ENCODE results near the gene PCSK4. TPM values are rescaled to one million over a fixed set of nuclear protein-coding genes. Genes with fewer than 3 reads are reported as not detected.

The PCSK4 gene
- total RNA-seq, 4 donors from 2014 or later, result 2.6 to 11.9 (median 7.5) TPM

DNA sequence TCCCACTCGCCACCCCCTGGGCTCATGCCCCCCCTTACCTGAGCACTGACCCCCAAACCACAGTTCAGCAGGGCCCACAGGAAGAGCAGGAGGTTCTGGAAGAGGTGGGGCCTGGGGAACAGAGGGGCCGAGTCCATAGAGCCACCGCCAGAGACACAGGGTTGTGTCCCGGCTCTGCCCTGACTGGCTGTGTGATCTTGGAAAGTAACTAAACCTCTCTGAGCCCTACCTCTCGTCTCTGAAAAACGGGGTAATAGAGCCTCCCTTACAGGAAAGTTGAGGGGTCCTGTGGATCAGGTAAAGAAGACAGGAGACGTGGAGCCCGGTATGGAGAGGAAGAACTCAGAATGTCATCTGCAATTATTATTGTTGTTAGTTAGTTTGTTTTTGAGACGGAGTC lies 20.7 kb upstream of the PCSK4 start:
- Histone ChIP-seq H3K9me3 (no peaks in the 10 kb centered on the region), H3K27ac (no peak overlapping the region), H3K36me3 (no peaks in the 10 kb centered on the region), H3K27me3 (peaks cover 47% of the 10 kb centered on the region), H3K4me1 (peaks cover 5 to 25% (median 13%) of the 10 kb centered on the region in 4 donors), H3K4me3 (no peak overlapping the region)
- intact Hi-C loops (cut with DNase I; ENCODE audit: low total_unique reads) (no loop called here), in situ Hi-C loops (cut with MboI; ENCODE audit: low pct_ligation_motif_present in 1 of 4, low pct_unique_long_range_greater_than_20kb in 1 of 4, low sequenced_read_pairs in 3 of 4) (no loop called here)
- DNase-seq, result no peak
- TF ChIP-seq EP300 (IDR thresholded peaks at IDR 0.05; ENCODE audit: low read depth) (no peak), POLR2A (IDR thresholded peaks at IDR 0.05) (no peak), POLR2AphosphoS5 (IDR thresholded peaks at IDR 0.05) (no peak)
- TF ChIP-seq, protein P1, sequence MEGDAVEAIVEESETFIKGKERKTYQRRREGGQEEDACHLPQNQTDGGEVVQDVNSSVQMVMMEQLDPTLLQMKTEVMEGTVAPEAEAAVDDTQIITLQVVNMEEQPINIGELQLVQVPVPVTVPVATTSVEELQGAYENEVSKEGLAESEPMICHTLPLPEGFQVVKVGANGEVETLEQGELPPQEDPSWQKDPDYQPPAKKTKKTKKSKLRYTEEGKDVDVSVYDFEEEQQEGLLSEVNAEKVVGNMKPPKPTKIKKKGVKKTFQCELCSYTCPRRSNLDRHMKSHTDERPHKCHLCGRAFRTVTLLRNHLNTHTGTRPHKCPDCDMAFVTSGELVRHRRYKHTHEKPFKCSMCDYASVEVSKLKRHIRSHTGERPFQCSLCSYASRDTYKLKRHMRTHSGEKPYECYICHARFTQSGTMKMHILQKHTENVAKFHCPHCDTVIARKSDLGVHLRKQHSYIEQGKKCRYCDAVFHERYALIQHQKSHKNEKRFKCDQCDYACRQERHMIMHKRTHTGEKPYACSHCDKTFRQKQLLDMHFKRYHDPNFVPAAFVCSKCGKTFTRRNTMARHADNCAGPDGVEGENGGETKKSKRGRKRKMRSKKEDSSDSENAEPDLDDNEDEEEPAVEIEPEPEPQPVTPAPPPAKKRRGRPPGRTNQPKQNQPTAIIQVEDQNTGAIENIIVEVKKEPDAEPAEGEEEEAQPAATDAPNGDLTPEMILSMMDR (IDR thresholded peaks at IDR 0.05), result no peak
- WGBS, 2 donors (ENCODE audit: low coverage in 1 of 2), result 27 to 80% methylated on average over 1 to 9 of the region's 9 CpGs

DNA sequence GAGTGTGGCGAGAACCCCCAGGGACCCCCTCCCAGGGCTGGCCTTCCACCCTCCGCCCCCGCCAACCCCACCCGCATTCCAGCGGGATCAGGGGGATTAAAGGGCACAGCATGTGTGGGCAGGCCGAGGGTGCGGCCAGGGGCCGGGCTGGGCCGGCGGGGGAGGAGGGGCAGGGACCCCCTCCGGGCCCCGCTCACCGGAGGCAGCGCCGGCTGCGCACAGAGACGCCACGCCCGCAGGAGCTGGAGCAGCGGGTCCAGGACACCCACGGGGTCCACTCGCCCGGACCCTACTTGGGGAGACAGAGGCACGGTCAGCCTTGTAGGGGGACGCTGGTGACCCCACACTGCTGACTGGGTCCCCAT lies 20.3 kb upstream of the PCSK4 start:
- no peak overlapping the region for H3K4me3 ChIP-seq
- no peak for DNase-seq
- in situ Hi-C loops (cut with MboI; ENCODE audit: low pct_ligation_motif_present in 1 of 4, low pct_unique_long_range_greater_than_20kb in 1 of 4, low sequenced_read_pairs in 3 of 4), result no loop called here
- no peak overlapping the region for H3K27ac ChIP-seq
- intact Hi-C loops (cut with DNase I; ENCODE audit: low total_unique reads), result no loop called here
- H3K4me1 ChIP-seq, result peaks cover 5 to 25% (median 13%) of the 10 kb centered on the region in 4 donors
- no peaks in the 10 kb centered on the region for H3K36me3 ChIP-seq
- peaks cover 47% of the 10 kb centered on the region for H3K27me3 ChIP-seq
- no peak for TF ChIP-seq POLR2A (IDR thresholded peaks at IDR 0.05)
- TF ChIP-seq POLR2AphosphoS5 (IDR thresholded peaks at IDR 0.05), result no peak
- no peak for TF ChIP-seq EP300 (IDR thresholded peaks at IDR 0.05; ENCODE audit: low read depth)
- TF ChIP-seq, protein P1 (IDR thresholded peaks at IDR 0.05), result no peak
- 27% methylated on average over 8 of the region's 25 CpGs; no CpG with 5 or more reads in 1 of the 2 donors for WGBS, 2 donors (ENCODE audit: low coverage in 1 of 2)
- H3K9me3 ChIP-seq, result no peaks in the 10 kb centered on the region

DNA sequence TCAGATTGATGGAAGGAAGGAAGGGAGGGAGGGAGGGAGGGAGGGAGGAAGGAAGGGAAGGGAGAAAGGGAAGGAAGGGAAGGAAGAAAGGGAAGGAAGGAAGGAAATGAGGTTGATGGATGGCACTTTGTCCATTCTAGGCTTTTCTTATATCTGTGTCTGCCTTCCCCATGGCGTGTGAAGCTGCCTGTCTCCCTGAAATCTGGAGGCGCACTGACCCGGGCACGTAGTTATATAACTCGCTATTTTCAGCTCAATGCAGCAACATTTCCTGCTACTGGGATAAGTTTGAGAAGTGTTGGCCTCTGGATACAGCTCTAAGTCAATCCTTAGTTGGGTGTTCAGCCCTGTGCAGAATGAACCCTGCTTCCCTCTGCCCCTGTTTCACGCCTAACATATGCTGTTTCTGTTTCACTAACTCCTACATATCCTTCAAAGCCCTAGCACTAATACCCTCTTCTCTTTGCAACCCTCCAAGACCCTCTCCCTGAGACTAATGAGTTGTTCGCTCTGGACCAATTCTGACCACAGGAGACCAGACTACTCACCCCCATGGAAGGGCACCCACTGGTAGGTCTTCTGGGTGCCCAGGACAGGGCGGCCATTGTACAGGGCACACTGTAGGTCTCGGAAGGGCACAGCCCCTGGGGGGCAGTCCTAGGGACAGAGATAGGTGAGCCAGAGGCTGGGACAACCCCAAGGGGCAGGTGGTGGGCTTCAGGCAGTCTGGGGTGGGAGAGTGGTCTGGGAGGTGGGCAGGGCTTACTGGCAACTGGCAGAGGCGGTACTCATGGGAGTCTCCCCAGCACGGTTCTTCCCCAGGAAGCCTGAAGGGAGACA lies 19.7 kb upstream of the PCSK4 start:
- H3K4me1 ChIP-seq, result peaks cover 5 to 25% (median 13%) of the 10 kb centered on the region in 4 donors
- DNase-seq, result no peak
- TF ChIP-seq, protein P1 (IDR thresholded peaks at IDR 0.05), result no peak
- no peak for TF ChIP-seq POLR2A (IDR thresholded peaks at IDR 0.05)
- no peak for TF ChIP-seq EP300 (IDR thresholded peaks at IDR 0.05; ENCODE audit: low read depth)
- TF ChIP-seq POLR2AphosphoS5 (IDR thresholded peaks at IDR 0.05), result no peak
- WGBS, 2 donors (ENCODE audit: low coverage in 1 of 2), result 47 to 50% methylated on average over 6 to 11 of the region's 11 CpGs
- H3K36me3 ChIP-seq, result no peaks in the 10 kb centered on the region
- H3K9me3 ChIP-seq, result no peaks in the 10 kb centered on the region
- intact Hi-C loops (cut with DNase I; ENCODE audit: low total_unique reads) (no loop called here), in situ Hi-C loops (cut with MboI; ENCODE audit: low pct_ligation_motif_present in 1 of 4, low pct_unique_long_range_greater_than_20kb in 1 of 4, low sequenced_read_pairs in 3 of 4) (no loop called here)
- H3K27me3 ChIP-seq, result peaks cover 48% of the 10 kb centered on the region
- H3K27ac ChIP-seq, result peak overlapping the region in 1 of 4 donors; percentile 15
- H3K4me3 ChIP-seq, result no peak overlapping the region

DNA sequence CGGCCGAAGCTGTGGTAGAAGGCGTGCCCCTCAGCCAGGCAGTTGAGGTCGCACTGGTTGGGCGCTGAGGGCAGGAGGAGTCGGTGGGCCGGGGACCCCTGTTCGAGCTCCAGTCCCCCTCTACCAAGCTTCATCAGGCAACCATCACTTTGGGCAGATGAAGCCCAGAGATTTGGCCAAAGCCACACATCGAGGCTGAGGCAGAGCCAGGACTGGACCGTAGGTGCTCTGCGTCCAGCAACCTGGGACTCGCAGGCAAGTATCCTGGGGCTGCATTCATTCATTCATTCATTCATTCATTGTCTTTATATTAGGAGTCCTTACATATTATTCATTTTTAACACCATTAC lies 18.3 kb upstream of the PCSK4 start:
- Histone ChIP-seq H3K36me3 (no peaks in the 10 kb centered on the region), H3K9me3 (no peaks in the 10 kb centered on the region), H3K27ac (peak overlapping the region; percentile 63 to 87 (median 80)), H3K4me1 (peaks cover 4 to 23% (median 13%) of the 10 kb centered on the region in 4 donors), H3K27me3 (peaks cover 51% of the 10 kb centered on the region), H3K4me3 (peak overlapping the region in 2 of 4 donors; percentile 23 to 38)
- in situ Hi-C loops (cut with MboI; ENCODE audit: low pct_ligation_motif_present in 1 of 4, low pct_unique_long_range_greater_than_20kb in 1 of 4, low sequenced_read_pairs in 3 of 4), result no loop called here
- DNase-seq, result no peak
- intact Hi-C loops (cut with DNase I; ENCODE audit: low total_unique reads), result no loop called here
- TF ChIP-seq POLR2A (IDR thresholded peaks at IDR 0.05), result no peak
- TF ChIP-seq, protein P1 (IDR thresholded peaks at IDR 0.05), result no peak
- no peak for TF ChIP-seq POLR2AphosphoS5 (IDR thresholded peaks at IDR 0.05)
- no peak for TF ChIP-seq EP300 (IDR thresholded peaks at IDR 0.05; ENCODE audit: low read depth)
- WGBS, 2 donors (ENCODE audit: low coverage in 1 of 2), result 43 to 100% methylated on average over 1 to 12 of the region's 12 CpGs

All from transverse colon (tissue), 4 donors.